ENCODE data around the gene TBL1X.
A peak's percentile ranks its signal among the peaks of the same experiment; 100 is the strongest.

Gene TBL1X

GRCh38 chrX:9707306-9708033 lies 242.6 kb downstream of the TBL1X start:
- DNase-seq (ENCODE audit: low read depth): no peak

- DNase-seq (ENCODE audit: low read depth): no peak
These were observed 243.2 kb downstream of the TBL1X start for GRCh38 chrX:9708086-9708485.

- DNase-seq (ENCODE audit: low read depth): peak; percentile 61
These were observed 244.2 kb downstream of the TBL1X start for GRCh38 chrX:9708923-9709553.

GRCh38 chrX:9710332-9710731 lies 245.5 kb downstream of the TBL1X start:
- no peak for DNase-seq (ENCODE audit: low read depth)

- DNase-seq (ENCODE audit: low read depth): no peak
These were observed 252.5 kb downstream of the TBL1X start for GRCh38 chrX:9717376-9717775.

- DNase-seq (ENCODE audit: low read depth): no peak
These were observed 259.9 kb downstream of the TBL1X start for GRCh38 chrX:9724711-9725110.

DNA sequence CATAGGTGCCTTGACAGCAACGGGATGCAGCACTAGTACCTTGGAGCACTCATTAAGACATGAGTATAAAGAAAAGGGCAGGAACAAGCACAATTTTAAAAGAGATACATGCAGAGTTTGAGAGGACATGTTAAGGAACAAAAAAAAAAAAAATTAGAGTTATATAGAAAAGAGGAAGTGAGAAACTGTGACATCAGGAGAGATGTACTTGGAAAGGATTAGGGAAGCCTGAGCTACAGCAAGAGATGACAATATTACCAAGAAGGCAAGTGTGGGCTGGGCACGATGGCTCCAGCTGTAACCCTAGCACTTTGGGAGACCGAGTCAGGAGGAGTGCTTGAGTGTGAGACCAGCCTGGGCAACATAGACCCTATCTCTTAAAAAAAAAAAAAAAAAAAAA lies 263.4 kb downstream of the TBL1X start:
- no peak for DNase-seq (ENCODE audit: low read depth)

DNA sequence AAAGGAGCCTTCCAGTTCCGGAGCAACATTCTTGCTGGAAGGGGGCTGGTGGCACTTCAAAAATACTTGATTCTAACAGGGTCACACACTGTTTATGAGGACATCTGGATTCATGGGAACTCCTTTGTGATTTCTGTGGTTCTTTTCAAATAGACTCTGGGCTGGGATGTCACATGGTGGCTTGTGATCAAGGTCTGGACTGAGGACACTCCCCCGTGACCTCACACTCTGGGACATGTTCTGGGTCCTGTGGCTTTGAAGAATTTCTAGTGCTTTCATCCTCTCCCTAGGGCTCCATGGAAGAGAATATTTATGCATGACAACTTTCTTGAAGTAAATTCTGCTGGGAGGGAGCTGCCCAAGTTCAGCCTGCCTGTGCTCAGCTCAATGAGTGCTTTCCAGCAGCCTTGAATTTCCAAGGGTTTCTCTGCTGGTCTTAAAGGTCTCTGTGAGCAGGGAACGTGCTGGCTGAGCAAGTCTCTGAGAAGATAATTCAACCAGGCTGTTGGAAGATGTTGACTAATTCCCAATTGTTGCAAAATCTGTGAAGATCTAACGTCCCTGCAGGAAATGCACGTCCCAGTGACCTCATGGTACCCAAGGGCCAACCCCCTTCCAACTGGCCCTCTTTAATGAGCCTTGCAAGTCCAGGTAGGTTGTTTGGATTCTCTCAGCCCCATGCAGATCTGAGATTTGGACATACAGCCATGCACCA lies 264.5 kb downstream of the TBL1X start:
- no peak for DNase-seq (ENCODE audit: low read depth)

- DNase-seq (ENCODE audit: low read depth): no peak
These were observed 265.2 kb downstream of the TBL1X start for GRCh38 chrX:9730078-9730477.

DNA sequence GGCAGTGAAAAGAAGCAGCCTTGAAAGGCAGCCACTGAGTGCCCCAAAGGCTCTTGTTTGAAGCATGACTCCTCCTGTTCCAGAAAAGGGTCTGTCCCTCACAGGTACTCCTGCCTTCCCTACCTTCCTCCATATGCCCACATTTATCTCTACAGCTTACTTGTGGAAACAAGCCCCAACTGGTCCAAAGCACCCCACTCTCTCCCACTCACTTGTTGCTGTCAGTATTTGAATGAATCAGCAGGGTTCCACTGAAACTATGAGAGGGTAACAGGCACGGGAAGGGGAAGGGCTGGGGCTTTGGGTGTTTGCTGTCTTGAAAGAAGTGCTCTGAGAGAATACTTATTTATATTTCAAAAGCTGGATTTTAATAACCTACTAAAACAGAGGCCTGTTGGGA lies 265.9 kb downstream of the TBL1X start:
- DNase-seq (ENCODE audit: low read depth): no peak

DNA sequence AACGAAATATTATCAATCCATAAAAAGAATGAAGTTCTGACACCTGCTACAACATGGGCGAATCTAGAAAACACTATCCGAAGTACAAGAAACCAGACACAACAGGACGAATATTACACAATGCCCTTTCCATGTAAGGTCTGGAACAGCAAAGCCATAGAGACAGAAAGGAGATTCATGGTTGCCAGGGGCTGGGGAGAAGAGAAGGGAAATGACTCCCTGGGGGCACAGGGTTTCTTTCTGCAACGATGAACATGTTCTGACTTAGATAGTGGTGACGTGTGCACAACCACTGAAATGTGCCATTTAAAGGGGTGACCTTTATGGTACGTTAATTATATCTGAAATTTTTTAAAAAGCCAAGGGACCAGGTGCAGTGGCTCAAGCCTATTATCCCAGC lies 272.5 kb downstream of the TBL1X start:
- DNase-seq (ENCODE audit: low read depth): no peak

DNA sequence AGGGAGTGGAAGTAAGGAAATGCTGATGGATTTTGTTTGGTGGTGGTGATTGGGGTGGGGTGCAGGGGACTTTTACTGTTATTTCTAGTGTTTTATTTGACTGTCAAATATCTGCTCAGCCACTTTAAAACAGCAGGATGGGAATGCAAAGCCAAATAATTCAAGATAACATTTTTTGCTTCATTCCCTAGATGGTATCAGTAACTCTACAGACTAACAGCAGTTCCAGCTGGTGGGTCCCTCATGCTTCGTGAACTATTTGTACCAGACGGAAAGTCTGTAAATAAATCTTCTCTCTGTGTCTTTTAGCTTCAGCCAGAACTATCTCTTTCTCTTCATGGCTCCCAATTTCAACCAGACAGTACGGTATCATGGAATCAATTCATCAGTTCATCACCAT lies 273.3 kb downstream of the TBL1X start:
- DNase-seq (ENCODE audit: low read depth): no peak

DNA sequence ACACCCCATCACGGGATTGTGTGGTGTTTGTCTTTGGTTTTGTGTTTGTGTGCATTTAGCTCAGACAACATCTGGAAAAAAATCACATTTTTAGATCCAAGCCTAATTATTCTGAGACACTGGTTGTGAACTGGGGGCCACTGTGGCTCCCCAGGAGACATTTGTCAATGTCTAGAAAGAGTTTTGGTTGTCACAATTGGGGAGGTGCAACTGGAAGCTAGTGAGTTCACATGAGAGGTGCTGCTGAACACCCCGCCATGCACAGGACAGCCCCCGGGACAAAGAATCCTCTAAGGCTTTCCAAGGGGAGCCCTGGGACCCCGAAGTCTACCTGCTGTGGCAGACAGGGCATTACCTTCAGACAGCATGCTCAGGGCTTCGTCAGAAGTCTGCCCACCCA lies 274.3 kb downstream of the TBL1X start:
- DNase-seq (ENCODE audit: low read depth): no peak

DNA sequence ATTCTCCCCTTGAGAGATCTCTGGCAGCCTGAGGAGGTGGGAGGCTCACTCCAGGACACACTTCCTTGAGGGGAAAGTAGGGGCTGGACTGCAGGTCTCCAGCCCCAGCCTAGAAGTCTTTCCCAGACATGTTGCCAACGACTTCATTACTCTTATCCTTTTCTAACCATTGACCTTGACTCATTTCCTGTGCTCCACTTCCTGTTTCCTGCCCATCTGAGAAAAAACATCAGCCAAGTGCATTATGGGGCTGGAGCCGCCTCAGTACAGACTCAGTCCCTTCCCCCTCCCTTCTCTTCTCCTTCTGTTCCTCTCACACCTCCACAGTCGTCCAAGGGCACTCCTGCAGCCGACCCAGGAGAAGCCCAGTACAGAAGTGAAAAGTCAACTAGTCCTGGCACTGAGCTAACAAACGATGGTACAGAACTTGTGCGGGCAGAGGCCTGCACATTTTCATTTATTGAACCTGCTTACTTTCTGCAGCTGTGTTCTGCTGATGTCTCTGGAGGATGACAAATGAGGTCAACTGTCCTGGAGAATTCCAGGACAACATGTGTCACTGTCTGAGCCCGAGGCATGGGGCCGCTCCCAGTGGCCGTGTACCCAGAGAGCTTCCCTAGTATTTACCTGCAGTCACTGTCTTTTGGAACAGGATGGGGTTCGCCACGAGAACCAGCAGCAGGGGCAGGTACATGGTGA lies 280.7 kb downstream of the TBL1X start:
- DNase-seq (ENCODE audit: low read depth): no peak

GRCh38 chrX:9746148-9746888 lies 281.5 kb downstream of the TBL1X start:
- DNase-seq (ENCODE audit: low read depth): no peak

GRCh38 chrX:9747644-9748043 lies 282.8 kb downstream of the TBL1X start:
- no peak for DNase-seq (ENCODE audit: low read depth)

GRCh38 chrX:9749146-9749692 lies 284.4 kb downstream of the TBL1X start:
- no peak for DNase-seq (ENCODE audit: low read depth)

GRCh38 chrX:9757366-9757765 lies 292.5 kb downstream of the TBL1X start:
- DNase-seq (ENCODE audit: low read depth): no peak

- DNase-seq (ENCODE audit: low read depth): no peak
These were observed 293.3 kb downstream of the TBL1X start for GRCh38 chrX:9758021-9758638.

DNA sequence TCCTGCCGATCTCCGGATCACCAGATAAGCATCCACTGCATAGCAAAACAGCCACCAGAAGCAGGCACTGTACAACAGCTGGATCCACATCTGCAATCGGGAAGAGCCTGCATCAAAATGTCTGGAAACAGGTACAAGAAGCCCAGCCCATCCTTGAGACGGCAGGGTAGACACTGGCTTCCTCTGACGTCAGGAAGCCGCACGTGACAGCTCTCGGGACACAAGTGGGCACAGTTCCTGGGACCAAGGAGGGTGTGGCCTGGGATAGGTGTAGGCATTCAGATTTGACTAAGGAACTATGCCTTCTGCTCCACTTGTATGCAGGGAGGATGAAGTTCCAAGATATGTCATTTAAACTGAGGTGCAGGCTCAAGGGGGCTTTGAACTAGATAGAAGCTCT lies 294.5 kb downstream of the TBL1X start:
- DNase-seq (ENCODE audit: low read depth): no peak

DNA sequence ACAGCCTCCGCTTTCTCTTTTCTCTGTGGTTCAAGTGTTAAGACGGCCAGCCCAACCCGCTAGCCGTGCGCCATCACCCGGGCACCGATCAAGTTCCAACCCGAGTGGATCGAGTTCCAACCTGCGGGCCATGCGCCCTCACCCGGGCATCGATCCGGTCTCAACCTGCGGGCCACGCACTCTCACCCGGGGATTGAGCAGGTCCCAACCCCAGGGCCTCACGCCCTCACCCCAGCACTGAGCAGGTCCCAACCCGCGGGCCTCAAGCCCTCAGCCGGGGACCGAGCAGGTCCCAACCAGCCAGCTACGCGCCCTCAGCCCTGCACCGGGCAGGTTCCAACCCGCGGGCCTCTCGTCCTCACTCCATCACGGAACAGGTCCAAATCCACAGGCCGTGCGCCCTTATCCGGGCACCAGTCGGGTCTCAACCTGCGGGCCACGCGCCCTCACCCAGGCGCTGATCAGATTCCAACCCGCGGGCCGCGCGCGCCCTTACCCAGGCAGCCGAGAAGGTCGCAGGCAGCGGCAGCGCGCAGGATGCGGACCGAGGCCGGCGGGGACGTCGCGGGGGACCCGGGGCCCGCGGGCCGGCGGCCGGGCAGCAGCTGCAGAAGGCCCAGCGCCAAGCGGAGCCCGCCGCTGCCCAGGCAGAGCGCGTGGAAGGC lies 300.3 kb downstream of the TBL1X start:
- no peak for DNase-seq (ENCODE audit: low read depth)

Data from stimulated activated CD8-positive, alpha-beta memory T cell treated with anti-CD3 and anti-CD28 coated beads, Interleukin-12 subunit alpha, Interleukin-12 subunit beta, amount 100 ng/mL, for 1 hour (primary cell).